Endometrium (tissue), 2 donors: ENCODE measurements around the gene IFT122.
"Not testable (repeated sequence)": the region's sequence is repeated elsewhere in the genome, so short reads cannot be mapped to it uniquely, and the experiment has no call there.

Experiments
- FAIRE-seq: peaks from 2 replicates; lab custom pipeline; 2012; peaks lifted over from hg19 to GRCh38; lab: Jason Lieb, UNC
- donor health status: control.
- donor health status: control.

Gene IFT122

GRCh38 chr3:129473067-129473768 is 33.2 kb downstream of the IFT122 start:
- no peak for FAIRE-seq

DNA sequence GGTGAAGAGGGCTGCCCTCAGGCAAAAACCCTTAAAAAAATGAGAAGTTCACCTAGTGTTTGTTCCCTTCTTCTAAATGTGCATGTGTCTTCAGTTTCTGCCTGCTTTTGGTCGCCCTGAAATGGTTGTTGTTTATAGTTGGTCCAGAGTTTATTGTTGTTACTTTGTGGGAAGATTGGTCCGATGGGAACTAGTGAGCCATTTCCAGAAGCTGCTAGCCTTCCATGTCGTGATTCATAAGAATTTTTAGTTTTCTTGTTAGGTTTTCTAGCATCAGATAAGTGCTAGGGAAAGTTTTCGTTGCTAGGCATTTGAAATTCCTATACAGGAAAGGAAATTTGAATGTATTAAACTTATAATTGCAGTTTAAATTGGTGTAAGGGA is 33.7 kb downstream of the IFT122 start:
- FAIRE-seq = no peak

GRCh38 chr3:129474984-129475804 is 35.2 kb downstream of the IFT122 start:
- no peak for FAIRE-seq

DNA sequence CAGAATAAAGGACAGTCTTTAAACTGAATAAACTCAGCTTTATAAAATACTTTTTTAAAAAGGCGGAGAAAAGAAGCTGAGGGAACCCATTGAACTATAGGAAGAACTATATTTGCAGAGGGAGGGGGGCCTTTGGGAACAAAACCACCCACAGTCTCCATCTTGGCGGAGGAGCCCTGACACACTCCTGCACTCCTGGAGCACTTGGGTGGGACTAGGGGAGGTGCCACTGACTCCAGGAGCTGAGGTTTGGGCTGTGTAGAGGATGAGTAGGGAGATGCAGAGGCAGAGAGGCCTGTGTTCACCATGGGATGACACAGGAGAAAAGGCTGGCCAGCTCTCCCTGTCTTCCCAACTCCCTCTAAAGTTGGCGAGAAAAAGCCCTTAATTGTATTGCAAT is 35.8 kb downstream of the IFT122 start:
- no peak for FAIRE-seq

DNA sequence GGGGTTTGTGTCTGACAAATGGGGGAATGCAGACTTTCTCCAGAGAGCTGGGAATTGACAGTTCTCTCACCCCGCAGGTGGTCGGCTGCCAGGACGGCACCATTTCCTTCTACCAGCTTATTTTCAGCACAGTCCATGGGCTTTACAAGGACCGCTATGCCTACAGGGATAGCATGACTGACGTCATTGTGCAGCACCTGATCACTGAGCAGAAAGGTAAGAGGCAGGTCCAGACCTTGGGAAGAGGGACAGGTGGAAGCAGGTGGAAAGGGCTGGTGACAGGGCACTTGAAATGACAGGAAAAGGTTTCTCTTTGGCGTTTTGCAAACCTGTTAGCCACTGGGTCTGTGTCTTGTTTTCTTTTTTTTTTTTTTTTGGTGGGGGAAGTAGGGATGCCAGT is 36.6 kb downstream of the IFT122 start:
- no peak for FAIRE-seq

DNA sequence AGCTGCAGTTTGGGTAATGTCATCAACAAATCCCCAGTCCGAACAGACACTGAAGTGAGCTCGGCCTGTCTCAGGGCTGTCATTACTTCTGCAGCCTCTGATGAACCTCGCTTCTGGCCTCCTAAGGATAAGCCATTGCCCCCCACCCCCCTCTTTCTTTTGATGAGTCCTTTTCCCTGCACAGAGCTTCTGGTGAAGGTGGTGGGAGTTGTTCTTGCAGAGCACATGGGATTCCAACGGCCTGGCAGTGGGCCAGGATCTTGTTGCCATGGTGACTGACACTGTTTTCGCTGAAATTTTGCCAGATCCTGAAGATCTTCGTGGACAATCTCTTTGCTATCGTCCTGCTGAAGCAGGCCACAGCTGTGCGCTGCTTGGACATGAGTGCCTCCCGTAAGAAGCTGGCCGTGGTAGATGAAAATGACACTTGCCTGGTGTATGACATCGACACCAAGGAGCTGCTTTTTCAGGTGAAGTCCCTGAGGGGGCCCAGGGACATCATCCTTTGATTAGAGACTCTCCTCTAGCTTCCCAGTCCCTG is 41.3 kb downstream of the IFT122 start:
- FAIRE-seq = peak; percentile 91

GRCh38 chr3:129481766-129482332 is 41.8 kb downstream of the IFT122 start:
- FAIRE-seq = no peak

DNA sequence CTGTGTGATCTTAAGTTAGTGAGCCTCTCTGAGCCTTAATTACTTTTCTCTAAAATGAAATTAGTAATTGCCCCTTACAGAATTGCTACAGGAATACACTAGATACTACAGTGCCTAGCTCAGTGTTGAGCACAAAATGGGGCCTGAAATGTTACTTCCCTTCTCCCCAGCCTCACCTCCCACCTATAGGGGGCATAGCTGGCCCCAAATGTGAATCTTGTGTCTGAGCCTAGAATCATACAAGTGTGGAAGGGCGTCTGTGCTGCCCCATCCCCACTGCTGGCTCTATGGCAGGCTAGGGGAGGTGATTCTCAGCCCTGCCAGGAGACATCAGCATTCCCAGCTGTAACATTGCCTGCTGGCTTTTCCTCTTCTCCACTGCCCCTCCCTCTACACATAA is 42.7 kb downstream of the IFT122 start:
- FAIRE-seq = no peak

DNA sequence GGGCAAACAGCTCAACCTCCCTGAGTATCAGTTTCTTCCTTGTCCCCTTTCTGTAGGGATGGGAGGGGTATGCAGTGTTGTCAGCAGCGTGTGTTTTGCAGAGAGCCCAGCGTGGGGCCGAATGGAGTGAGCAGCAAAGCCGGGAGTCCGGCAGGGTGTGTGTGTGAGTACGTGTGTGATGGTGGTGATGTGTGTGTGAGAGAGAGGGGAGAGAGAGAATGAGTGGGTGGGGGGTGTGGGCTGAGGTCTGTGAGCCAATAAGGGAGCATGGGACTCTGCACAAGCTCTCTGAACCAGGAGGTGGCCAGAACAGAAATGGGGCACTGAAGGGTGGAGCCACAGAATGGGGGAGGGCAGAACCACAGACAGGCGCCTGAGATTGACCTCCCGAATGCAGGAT is 43.8 kb downstream of the IFT122 start:
- FAIRE-seq = no peak

GRCh38 chr3:129485146-129485545 is 45.1 kb downstream of the IFT122 start:
- not testable (repeated sequence) for FAIRE-seq

GRCh38 chr3:129485721-129486663 is 46.0 kb downstream of the IFT122 start:
- no peak for FAIRE-seq

DNA sequence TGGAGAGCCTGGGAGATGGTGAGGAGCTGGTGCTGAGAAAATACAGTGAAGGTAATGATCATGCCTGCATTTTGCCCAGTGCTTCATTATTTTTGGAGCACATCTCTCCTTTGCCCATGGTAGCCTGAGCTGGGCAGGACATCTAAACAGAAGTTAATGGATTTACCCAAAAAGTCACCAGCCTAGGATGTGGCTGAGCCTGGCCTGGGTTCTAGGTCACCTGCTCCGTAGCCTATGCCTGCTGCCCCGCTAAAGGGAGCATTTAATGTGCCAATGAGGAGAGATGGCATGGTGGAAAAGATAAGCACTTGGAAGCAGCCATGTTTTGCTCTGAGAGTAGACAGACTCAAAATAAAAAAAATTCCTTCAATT is 46.6 kb downstream of the IFT122 start:
- FAIRE-seq = no peak

GRCh38 chr3:129487183-129487867 is 47.3 kb downstream of the IFT122 start:
- FAIRE-seq = no peak

- not testable (repeated sequence) for FAIRE-seq
Observed at GRCh38 chr3:129487868-129488335, 47.9 kb downstream of the IFT122 start.

GRCh38 chr3:129489258-129489657 is 49.2 kb downstream of the IFT122 start:
- not testable (repeated sequence) for FAIRE-seq

DNA sequence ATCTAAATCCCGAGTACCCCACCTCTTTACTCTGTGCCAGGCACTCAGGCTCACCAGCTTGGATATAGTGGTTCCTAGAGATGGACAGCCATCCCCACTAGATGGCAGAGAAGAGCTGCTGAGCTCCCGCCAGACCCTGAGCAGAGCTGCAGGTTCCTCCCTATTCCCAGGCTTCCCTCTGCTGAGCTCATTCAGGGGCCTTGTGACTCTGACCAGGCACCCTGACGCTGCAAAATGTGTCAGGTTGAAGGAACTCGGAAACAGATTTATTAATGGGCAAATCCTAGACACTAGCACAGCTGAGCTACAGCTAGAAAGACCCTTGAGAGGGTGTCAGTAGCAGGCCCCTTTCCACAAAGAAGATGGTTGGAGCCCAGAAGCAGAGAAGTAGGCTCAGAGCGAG is 50.2 kb downstream of the IFT122 start:
- FAIRE-seq = no peak

DNA sequence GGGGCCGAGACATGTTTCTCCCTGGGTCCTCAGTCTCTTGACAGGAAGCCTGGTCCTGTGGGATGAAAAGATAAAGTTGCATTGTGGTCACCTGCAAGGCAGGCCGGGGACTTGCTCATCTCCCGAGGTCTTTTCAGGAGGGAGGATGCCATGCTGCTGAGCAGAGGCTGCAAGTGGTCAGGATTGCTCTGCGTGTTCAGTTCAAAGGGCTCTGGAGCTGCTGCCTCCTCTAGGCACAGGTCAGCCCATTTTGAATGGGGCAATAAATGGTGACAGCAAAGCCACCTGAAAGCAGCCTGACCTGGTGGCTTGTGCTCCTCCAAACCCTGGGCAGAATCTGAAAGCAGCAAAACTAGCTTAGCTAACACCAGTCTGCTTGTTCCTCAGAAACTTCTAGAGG is 51.1 kb downstream of the IFT122 start:
- not testable (repeated sequence) for FAIRE-seq

DNA sequence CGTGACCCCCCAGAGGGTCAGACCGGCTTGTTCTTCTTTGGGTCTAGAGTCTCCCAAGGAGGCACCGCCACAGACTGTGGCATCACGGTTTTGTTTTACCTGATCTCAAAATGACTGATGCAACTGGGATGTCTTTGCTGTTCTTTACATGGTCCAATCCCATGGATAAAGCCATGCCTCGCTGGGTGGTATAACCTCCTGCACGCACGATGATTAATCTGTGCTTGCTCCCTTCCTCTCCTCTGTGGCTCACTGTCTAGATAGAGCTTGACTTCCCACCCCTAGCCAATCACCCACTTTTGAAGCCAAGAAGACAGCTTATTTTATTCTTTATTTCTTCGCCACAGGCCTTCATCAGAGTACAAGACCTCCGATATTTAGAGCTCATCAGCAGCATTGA is 51.8 kb downstream of the IFT122 start:
- FAIRE-seq = no peak

DNA sequence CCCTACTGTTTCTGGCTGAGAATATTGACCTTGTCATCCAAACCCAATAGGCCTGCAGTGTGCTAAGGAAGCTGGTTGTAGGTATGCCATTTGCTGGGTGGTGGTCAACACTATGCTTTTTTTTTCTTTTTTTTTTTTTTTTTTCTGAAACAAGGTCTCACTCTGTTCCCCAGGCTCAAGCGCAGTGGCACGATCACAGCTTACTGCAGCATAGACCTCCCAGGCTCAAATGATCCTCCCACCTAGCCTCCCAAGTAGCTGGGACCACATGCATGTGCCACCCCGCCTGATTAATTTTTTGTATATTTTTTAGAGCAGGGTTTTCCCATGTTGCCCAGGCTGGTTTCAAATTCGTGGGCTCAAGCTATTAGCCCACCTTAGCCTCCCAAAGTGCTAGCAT is 52.7 kb downstream of the IFT122 start:
- no peak for FAIRE-seq

DNA sequence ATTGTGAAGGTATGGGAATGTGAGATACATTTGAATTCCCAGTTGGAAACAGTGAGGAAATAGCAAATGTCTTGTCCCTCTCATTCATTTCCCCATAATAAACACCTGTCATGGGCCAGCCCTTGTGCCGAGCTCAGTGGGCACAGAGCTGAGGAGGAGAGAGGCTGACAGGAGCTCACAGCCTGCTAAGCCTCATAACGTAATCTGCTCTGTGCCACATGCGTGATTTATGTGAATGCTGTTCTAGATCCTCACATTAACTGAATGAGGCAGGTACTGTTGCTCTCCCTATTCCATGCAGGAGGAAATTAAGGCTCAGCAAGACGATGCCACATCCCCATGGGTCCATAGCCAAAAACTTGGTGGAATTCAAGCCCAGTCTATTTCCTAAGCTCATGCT is 53.2 kb downstream of the IFT122 start:
- FAIRE-seq = no peak

GRCh38 chr3:129494499-129494898 is 54.5 kb downstream of the IFT122 start:
- not testable (repeated sequence) for FAIRE-seq
